ENCODE measurements around the gene RAD17.

GRCh38 chr5:69454460-69455249 is 85.0 kb downstream of the RAD17 start:
- TF ChIP-seq EZH2 (IDR thresholded peaks at IDR 0.05; ENCODE audit: low read depth, unreplicated experiment) (no peak), POLR2AphosphoS5 (IDR thresholded peaks at IDR 0.05; ENCODE audit: low read depth) (no peak), REST (IDR thresholded peaks at IDR 0.05; ENCODE audit: unreplicated experiment) (no peak), CTCF (conservative IDR thresholded peaks at IDR 0.05; ENCODE audit: low read depth in 2 of 2) (no peak), EZH2phosphoT487 (IDR thresholded peaks at IDR 0.05; ENCODE audit: unreplicated experiment) (no peak), CREB1 (CRISPR knock-in tag; IDR thresholded peaks at IDR 0.05; ENCODE audit: low read depth) (no peak), JUNB (IDR thresholded peaks at IDR 0.05; ENCODE audit: unreplicated experiment) (no peak)
